Endothelial cell of umbilical vein (primary cell): ENCODE measurements around the gene DGKG.

Experiments
- EZH2 ChIP-seq: IDR thresholded peaks from 2 replicates; pipeline ENCODE4 v1.6.1; 2012; ENCODE audit warnings: borderline replicate concordance, low read depth, mild to moderate bottlenecking, moderate library complexity, low read length, inconsistent platforms; ENCODE audit not compliant: severe bottlenecking
- FOS ChIP-seq: IDR thresholded peaks from 2 replicates; pipeline ENCODE4 v1.6.1; 2011; ENCODE audit warnings: mild to moderate bottlenecking, low read length, moderate library complexity, borderline replicate concordance; ENCODE audit not compliant: insufficient read depth
- GATA2 ChIP-seq: IDR thresholded peaks from 2 replicates; pipeline ENCODE4 v1.7.0; 2011; ENCODE audit warnings: low read depth, mild to moderate bottlenecking, moderate library complexity, mixed read lengths, low read length; ENCODE audit not compliant: insufficient read length, insufficient read depth
- JUN ChIP-seq: IDR thresholded peaks from 2 replicates; pipeline ENCODE4 v1.6.1; 2011; ENCODE audit warnings: borderline replicate concordance, low read depth; ENCODE audit not compliant: insufficient read length, insufficient read depth
- MYC ChIP-seq: IDR thresholded peaks from one replicate; pipeline ENCODE4 v1.6.1; 2011; ENCODE audit warnings: mild to moderate bottlenecking, low read depth, low read length
- POLR2A ChIP-seq: IDR thresholded peaks from 2 replicates; pipeline ENCODE4 v1.6.1; 2012; ENCODE audit warnings: low read depth, mild to moderate bottlenecking, control low read depth, low read length
- POLR2AphosphoS5 ChIP-seq: IDR thresholded peaks from 2 replicates; pipeline ENCODE4 v1.6.1; 2012; ENCODE audit warnings: low read depth, mild to moderate bottlenecking, control low read depth, low read length, moderate library complexity; ENCODE audit not compliant: insufficient read depth
- TF ChIP-seq, protein P1 (sequence below), 2 donors: IDR thresholded peaks; 1 replicate in 1 of 2; 2 replicates in 1 of 2; pipeline ENCODE4 v1.5.1; 2011; ENCODE audit warnings: low read length in 2 of 2, mild to moderate bottlenecking in 2 of 2, moderate library complexity in 2 of 2, control low read depth in 1 of 2, inconsistent platforms in 1 of 2, low read depth in 1 of 2; ENCODE audit not compliant: insufficient read depth in 1 of 2; ENCODE audit errors: extremely low read depth in 1 of 2
- TF ChIP-seq, protein P2 (sequence below): IDR thresholded peaks from 2 replicates; pipeline ENCODE4 v1.6.1; 2011; ENCODE audit not compliant: insufficient read depth, insufficient read length

DNA sequence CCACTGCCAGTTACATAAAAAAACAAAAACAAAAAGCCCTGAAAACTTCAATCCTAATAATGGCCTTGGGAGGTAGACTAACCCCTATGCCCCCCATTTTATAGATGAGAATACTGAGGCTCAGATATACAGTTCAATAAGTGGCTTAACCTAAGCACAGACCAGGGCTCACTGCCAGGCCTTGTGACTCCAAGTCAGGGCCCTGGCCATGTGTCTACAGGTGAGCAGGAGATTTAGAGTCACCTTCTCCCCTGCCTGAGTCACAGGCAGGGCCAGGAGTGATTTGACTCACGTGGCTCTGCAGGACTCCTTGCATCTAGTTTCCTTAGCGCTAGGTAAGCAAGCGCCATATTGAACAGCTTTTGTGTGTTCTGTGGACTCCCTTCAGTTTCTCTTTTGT, 154.5 kb downstream of the DGKG start:
- TF ChIP-seq, protein P1, sequence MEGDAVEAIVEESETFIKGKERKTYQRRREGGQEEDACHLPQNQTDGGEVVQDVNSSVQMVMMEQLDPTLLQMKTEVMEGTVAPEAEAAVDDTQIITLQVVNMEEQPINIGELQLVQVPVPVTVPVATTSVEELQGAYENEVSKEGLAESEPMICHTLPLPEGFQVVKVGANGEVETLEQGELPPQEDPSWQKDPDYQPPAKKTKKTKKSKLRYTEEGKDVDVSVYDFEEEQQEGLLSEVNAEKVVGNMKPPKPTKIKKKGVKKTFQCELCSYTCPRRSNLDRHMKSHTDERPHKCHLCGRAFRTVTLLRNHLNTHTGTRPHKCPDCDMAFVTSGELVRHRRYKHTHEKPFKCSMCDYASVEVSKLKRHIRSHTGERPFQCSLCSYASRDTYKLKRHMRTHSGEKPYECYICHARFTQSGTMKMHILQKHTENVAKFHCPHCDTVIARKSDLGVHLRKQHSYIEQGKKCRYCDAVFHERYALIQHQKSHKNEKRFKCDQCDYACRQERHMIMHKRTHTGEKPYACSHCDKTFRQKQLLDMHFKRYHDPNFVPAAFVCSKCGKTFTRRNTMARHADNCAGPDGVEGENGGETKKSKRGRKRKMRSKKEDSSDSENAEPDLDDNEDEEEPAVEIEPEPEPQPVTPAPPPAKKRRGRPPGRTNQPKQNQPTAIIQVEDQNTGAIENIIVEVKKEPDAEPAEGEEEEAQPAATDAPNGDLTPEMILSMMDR (IDR thresholded peaks at IDR 0.05; ENCODE audit: extremely low read depth in 1 of 2, insufficient read depth in 1 of 2, low read depth in 1 of 2, low read length in 2 of 2), result no peak
- TF ChIP-seq EZH2 (no peak), MYC (no peak), POLR2A (no peak), JUN (no peak), POLR2AphosphoS5 (no peak), GATA2 (no peak), FOS (no peak)
- TF ChIP-seq, protein P2, sequence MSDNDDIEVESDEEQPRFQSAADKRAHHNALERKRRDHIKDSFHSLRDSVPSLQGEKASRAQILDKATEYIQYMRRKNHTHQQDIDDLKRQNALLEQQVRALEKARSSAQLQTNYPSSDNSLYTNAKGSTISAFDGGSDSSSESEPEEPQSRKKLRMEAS, result no peak
